Progenitor cell of endocrine pancreas (in vitro differentiated cells): ENCODE data around the gene CCR7. TPM values are rescaled to one million over a fixed set of nuclear protein-coding genes. Genes with fewer than 3 reads are reported as not detected.

Experiments
- DNase-seq: peaks from one replicate; pipeline ENCODE4 v3.0.0; 2021; ENCODE audit warnings: low spot score; ENCODE audit not compliant: unreplicated experiment
- H3K27ac Mint-ChIP-seq: 2 replicates; pipeline ENCODE4 v1.8.0; 2021; ENCODE audit warnings: mild to moderate bottlenecking, moderate library complexity, mixed read lengths
- H3K27me3 Mint-ChIP-seq: 2 replicates; pipeline ENCODE4 v1.8.0; 2021; ENCODE audit warnings: mixed read lengths
- H3K36me3 Mint-ChIP-seq: 2 replicates; pipeline ENCODE4 v1.8.0; 2022; ENCODE audit warnings: mixed read lengths; ENCODE audit not compliant: insufficient read depth
- H3K4me1 Mint-ChIP-seq: 2 replicates; pipeline ENCODE4 v1.8.0; 2021; ENCODE audit warnings: low read depth, mixed read lengths
- H3K4me3 Mint-ChIP-seq: 2 replicates; pipeline ENCODE4 v1.8.0; 2021; ENCODE audit warnings: low read depth, mild to moderate bottlenecking, moderate library complexity, mixed read lengths
- H3K9me3 Mint-ChIP-seq: 2 replicates; pipeline ENCODE4 v1.8.0; 2021; ENCODE audit warnings: low read depth, mixed read lengths
- CTCF ChIP-seq: fragments of 200-600 bp; sonication (generic); IDR thresholded peaks from one replicate; pipeline ENCODE4 v1.5.0; 2021; ENCODE audit warnings: antibody characterized with exemption, mild to moderate bottlenecking; ENCODE audit not compliant: unreplicated experiment
- long read RNA-seq: library from polyadenylated mRNA; unstranded; transcript quantifications from one replicate; pipeline ENCODE4 v2.0.0, GENCODE V29; 2020
- total RNA-seq: library from RNA; stranded (reverse); gene quantifications from 2 replicates; pipeline ENCODE4 v1.2.1, GENCODE V29; 2021

Gene CCR7
- not detected in 2 replicates for total RNA-seq
- long read RNA-seq, result 0 reads

- Mint-ChIP-seq H3K27me3 (peaks cover 32% of the 10 kb centered on the region), H3K4me1 (no peaks in the 10 kb centered on the region), H3K27ac (no peak within 1 kb of the TSS), H3K36me3 (no peaks in the 10 kb centered on the region), H3K4me3 (no peak within 1 kb of the TSS), H3K9me3 (peaks cover 3% of the 10 kb centered on the region)
- TF ChIP-seq CTCF, result no peak
- DNase-seq, result no peak
Observed at GRCh38 chr17:40564883-40565768, at the start of gene CCR7. Gene CCR7, minus strand, starts transcription at chr17:40565472. Its CDS starts 63 bp downstream, at chr17:40565409.

- H3K27me3 Mint-ChIP-seq, result peaks cover 31% of the 10 kb centered on the region
Observed at GRCh38 chr17:40614431-40615067, 49.3 kb upstream of the CCR7 start.

GRCh38 chr17:40613467-40614154 is 48.3 kb upstream of the CCR7 start:
- H3K4me3 Mint-ChIP-seq, result no peak overlapping the region
- H3K4me1 Mint-ChIP-seq, result peaks cover 2% of the 10 kb centered on the region
- DNase-seq, result no peak
- no peak for TF ChIP-seq CTCF
- no peaks in the 10 kb centered on the region for H3K9me3 Mint-ChIP-seq
- H3K27ac Mint-ChIP-seq, result no peak overlapping the region
- H3K36me3 Mint-ChIP-seq, result no peaks in the 10 kb centered on the region
- H3K27me3 Mint-ChIP-seq, result peaks cover 31% of the 10 kb centered on the region

More at GRCh38 chr17:40614431-40615067, 49.3 kb upstream of the CCR7 start:
- no peak for TF ChIP-seq CTCF
- H3K27ac Mint-ChIP-seq, result no peak overlapping the region
- H3K4me3 Mint-ChIP-seq, result no peak overlapping the region
- H3K4me1 Mint-ChIP-seq, result peaks cover 2% of the 10 kb centered on the region
- H3K9me3 Mint-ChIP-seq, result no peaks in the 10 kb centered on the region
- H3K36me3 Mint-ChIP-seq, result no peaks in the 10 kb centered on the region
- DNase-seq, result no peak

- H3K9me3 Mint-ChIP-seq, result no peaks in the 10 kb centered on the region
- no peak for DNase-seq
- H3K4me3 Mint-ChIP-seq, result no peak overlapping the region
- no peaks in the 10 kb centered on the region for H3K36me3 Mint-ChIP-seq
- peaks cover 28% of the 10 kb centered on the region for H3K27me3 Mint-ChIP-seq
- TF ChIP-seq CTCF, result no peak
- H3K27ac Mint-ChIP-seq, result no peak overlapping the region
- H3K4me1 Mint-ChIP-seq, result peaks cover 2% of the 10 kb centered on the region
Observed at GRCh38 chr17:40612599-40613244, 47.5 kb upstream of the CCR7 start.
